IPS-15b (cell line): ENCODE data around the gene HRH2.

Source experiments
- H3K27me3 ChIP-seq: one replicate; pipeline ENCODE4 v1.6.1; 2013; ENCODE audit warnings: low read length; ENCODE audit not compliant: control insufficient read depth, insufficient read depth
- H3K36me3 ChIP-seq: one replicate; pipeline ENCODE4 v1.6.1; 2013; ENCODE audit warnings: low read length; ENCODE audit not compliant: control insufficient read depth, insufficient read depth
- H3K4me1 ChIP-seq: one replicate; pipeline ENCODE4 v1.6.1; 2013; ENCODE audit warnings: mild to moderate bottlenecking, low read length; ENCODE audit not compliant: control insufficient read depth, insufficient read depth
- H3K4me3 ChIP-seq: one replicate; pipeline ENCODE4 v1.5.1; 2013; ENCODE audit warnings: low read depth, low read length
- H3K9ac ChIP-seq: one replicate; pipeline ENCODE4 v1.6.1; 2013; ENCODE audit warnings: low read depth, mild to moderate bottlenecking, low read length
- H3K9me3 ChIP-seq: one replicate; pipeline ENCODE4 v1.6.1; 2013; ENCODE audit warnings: mild to moderate bottlenecking, low read length; ENCODE audit not compliant: control insufficient read depth, insufficient read depth

The HRH2 gene

GRCh38 chr5:175688352-175689146 lies 30.7 kb downstream of the HRH2 start:
- peaks cover 4% of the 10 kb centered on the region for H3K36me3 ChIP-seq
- H3K27me3 ChIP-seq: no peaks in the 10 kb centered on the region
- H3K4me1 ChIP-seq: peaks cover 4% of the 10 kb centered on the region
- no peaks in the 10 kb centered on the region for H3K9me3 ChIP-seq
- H3K9ac ChIP-seq: no peak overlapping the region
- H3K4me3 ChIP-seq: no peak overlapping the region

- Histone ChIP-seq H3K4me1 (peaks cover 4% of the 10 kb centered on the region), H3K4me3 (no peak overlapping the region), H3K9ac (no peak overlapping the region), H3K9me3 (no peaks in the 10 kb centered on the region), H3K27me3 (no peaks in the 10 kb centered on the region), H3K36me3 (no peaks in the 10 kb centered on the region)
Observed at GRCh38 chr5:175689147-175689991, 31.5 kb downstream of the HRH2 start.

GRCh38 chr5:175690025-175690424 lies 32.2 kb downstream of the HRH2 start:
- H3K36me3 ChIP-seq: no peaks in the 10 kb centered on the region
- H3K27me3 ChIP-seq: no peaks in the 10 kb centered on the region
- no peaks in the 10 kb centered on the region for H3K9me3 ChIP-seq
- H3K4me3 ChIP-seq: no peak overlapping the region
- peaks cover 4% of the 10 kb centered on the region for H3K4me1 ChIP-seq
- H3K9ac ChIP-seq: no peak overlapping the region

GRCh38 chr5:175690586-175690985 lies 32.7 kb downstream of the HRH2 start:
- Histone ChIP-seq H3K36me3 (no peaks in the 10 kb centered on the region), H3K4me3 (no peak overlapping the region), H3K4me1 (peaks cover 4% of the 10 kb centered on the region), H3K9ac (no peak overlapping the region), H3K27me3 (no peaks in the 10 kb centered on the region), H3K9me3 (no peaks in the 10 kb centered on the region)

GRCh38 chr5:175691761-175692160 lies 33.9 kb downstream of the HRH2 start:
- no peaks in the 10 kb centered on the region for H3K9me3 ChIP-seq
- no peak overlapping the region for H3K4me3 ChIP-seq
- peaks cover 4% of the 10 kb centered on the region for H3K4me1 ChIP-seq
- no peak overlapping the region for H3K9ac ChIP-seq
- no peaks in the 10 kb centered on the region for H3K27me3 ChIP-seq
- H3K36me3 ChIP-seq: no peaks in the 10 kb centered on the region

- H3K27me3 ChIP-seq: no peaks in the 10 kb centered on the region
Observed at GRCh38 chr5:175692235-175692995, 34.5 kb downstream of the HRH2 start.

GRCh38 chr5:175692996-175693710 lies 35.3 kb downstream of the HRH2 start:
- Histone ChIP-seq H3K9ac (no peak overlapping the region), H3K4me3 (no peak overlapping the region), H3K36me3 (no peaks in the 10 kb centered on the region), H3K27me3 (no peaks in the 10 kb centered on the region), H3K4me1 (peaks cover 1% of the 10 kb centered on the region), H3K9me3 (no peaks in the 10 kb centered on the region)

More at GRCh38 chr5:175692235-175692995, 34.5 kb downstream of the HRH2 start:
- Histone ChIP-seq H3K4me3 (no peak overlapping the region), H3K9ac (no peak overlapping the region), H3K9me3 (no peaks in the 10 kb centered on the region), H3K36me3 (no peaks in the 10 kb centered on the region), H3K4me1 (peaks cover 4% of the 10 kb centered on the region)

GRCh38 chr5:175693741-175694140 lies 35.9 kb downstream of the HRH2 start:
- no peak overlapping the region for H3K4me3 ChIP-seq
- H3K4me1 ChIP-seq: no peaks in the 10 kb centered on the region
- H3K27me3 ChIP-seq: no peaks in the 10 kb centered on the region
- no peak overlapping the region for H3K9ac ChIP-seq
- no peaks in the 10 kb centered on the region for H3K36me3 ChIP-seq
- H3K9me3 ChIP-seq: no peaks in the 10 kb centered on the region

- Histone ChIP-seq H3K4me1 (no peaks in the 10 kb centered on the region), H3K9ac (no peak overlapping the region), H3K27me3 (no peaks in the 10 kb centered on the region), H3K4me3 (no peak overlapping the region), H3K9me3 (no peaks in the 10 kb centered on the region), H3K36me3 (no peaks in the 10 kb centered on the region)
Observed at GRCh38 chr5:175694371-175695160, 36.7 kb downstream of the HRH2 start.

GRCh38 chr5:175695161-175696126 lies 37.6 kb downstream of the HRH2 start:
- Histone ChIP-seq H3K4me1 (no peaks in the 10 kb centered on the region), H3K4me3 (no peak overlapping the region), H3K9ac (no peak overlapping the region), H3K9me3 (no peaks in the 10 kb centered on the region), H3K27me3 (no peaks in the 10 kb centered on the region), H3K36me3 (no peaks in the 10 kb centered on the region)
